ENCODE measurements around the gene THOP1.

Gene THOP1

GRCh38 chr19:2768365-2769132, 16.8 kb upstream of the THOP1 start:
- TF ChIP-seq CTCF (conservative IDR thresholded peaks at IDR 0.05; ENCODE audit: low read depth, low read length) = no peak
- no peak overlapping the region for H3K4me3 ChIP-seq (ENCODE audit: low read length)
- DNase-seq (ENCODE audit: low read depth) = no peak

- no peak for TF ChIP-seq CTCF (conservative IDR thresholded peaks at IDR 0.05; ENCODE audit: low read depth, low read length)
- no peak overlapping the region for H3K4me3 ChIP-seq (ENCODE audit: low read length)
- DNase-seq (ENCODE audit: low read depth) = no peak
These were observed 16.1 kb upstream of the THOP1 start for GRCh38 chr19:2769218-2769617.

GRCh38 chr19:2770055-2771013, 15.0 kb upstream of the THOP1 start:
- H3K4me3 ChIP-seq (ENCODE audit: low read length) = no peak overlapping the region
- TF ChIP-seq CTCF (conservative IDR thresholded peaks at IDR 0.05; ENCODE audit: low read depth, low read length) = no peak
- DNase-seq (ENCODE audit: low read depth) = no peak

DNA sequence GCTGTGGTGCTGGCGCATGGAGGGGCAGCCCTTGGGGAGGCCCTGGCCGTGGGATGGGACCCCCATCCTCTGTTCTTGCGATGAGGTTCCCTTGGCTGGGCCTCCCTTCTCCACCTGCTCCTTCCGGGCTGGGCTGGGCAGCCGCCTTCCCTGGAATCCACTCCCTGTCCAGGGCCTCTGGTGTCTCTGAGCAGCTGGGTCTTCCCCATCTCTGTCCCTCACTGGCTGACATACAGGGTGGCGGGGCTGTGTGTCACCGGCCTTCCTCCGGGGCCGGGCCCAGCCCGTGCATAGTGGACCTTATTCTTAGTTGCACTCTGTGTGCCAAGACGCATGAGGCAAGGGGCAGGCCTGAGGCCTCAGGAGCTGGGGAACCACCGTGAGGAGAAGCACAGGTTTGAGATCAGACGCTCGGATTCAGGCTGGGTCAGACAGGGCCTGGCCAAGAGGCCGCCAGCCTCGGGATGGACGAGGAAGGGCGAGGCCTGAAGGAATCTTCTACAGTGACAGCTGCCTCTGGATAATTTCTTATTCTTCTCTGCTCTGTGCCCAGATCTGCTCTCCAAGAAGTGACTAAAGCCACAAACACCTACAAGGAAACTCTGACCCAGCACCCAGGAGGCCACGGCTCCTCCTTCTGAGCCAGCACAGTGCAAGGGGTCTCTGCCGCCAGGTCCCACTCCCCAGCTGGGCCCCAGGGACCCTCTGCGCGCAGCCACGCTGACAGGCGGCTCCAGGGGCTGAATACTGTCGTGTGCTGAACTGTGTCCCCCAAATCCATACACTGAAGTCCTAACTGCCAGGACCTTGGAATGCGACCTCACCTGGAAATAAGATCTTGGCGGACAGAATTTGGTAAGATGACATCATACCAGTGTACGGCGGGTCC, 13.3 kb upstream of the THOP1 start:
- no peak overlapping the region for H3K4me3 ChIP-seq (ENCODE audit: low read length)
- no peak for DNase-seq (ENCODE audit: low read depth)
- TF ChIP-seq CTCF (conservative IDR thresholded peaks at IDR 0.05; ENCODE audit: low read depth, low read length) = no peak

DNA sequence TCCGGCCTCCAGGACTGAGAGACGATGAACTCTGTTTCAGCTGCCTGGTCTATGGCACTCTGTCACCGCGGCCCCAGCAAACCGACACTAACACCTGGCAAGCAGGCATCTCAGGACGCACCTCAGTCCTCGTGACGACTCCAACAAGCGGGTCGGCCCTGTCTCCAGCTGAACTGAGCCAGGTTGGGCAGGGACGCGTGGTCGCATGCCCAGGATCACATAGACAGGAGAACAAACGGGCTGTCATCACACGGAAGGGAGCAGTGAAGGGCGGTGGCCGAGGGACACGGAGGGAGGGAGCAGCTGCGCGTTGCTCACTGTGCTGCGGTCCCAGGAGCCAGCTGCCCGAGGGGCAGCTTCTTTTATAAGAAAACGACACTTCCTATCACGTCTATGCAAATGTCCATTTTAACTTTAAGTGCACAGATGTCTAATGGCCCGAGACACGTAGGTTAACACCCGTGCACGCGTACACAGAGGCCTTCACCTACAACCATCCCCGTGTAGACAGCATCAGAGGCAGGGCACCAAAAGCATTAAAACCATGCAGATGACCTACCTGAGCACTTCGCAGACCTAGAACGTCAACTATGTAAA, 11.1 kb upstream of the THOP1 start:
- no peak overlapping the region for H3K4me3 ChIP-seq (ENCODE audit: low read length)
- no peak for TF ChIP-seq CTCF (conservative IDR thresholded peaks at IDR 0.05; ENCODE audit: low read depth, low read length)
- no peak for DNase-seq (ENCODE audit: low read depth)

- H3K4me3 ChIP-seq (ENCODE audit: low read length) = no peak overlapping the region
- no peak for TF ChIP-seq CTCF (conservative IDR thresholded peaks at IDR 0.05; ENCODE audit: low read depth, low read length)
- no peak for DNase-seq (ENCODE audit: low read depth)
These were observed 10.2 kb upstream of the THOP1 start for GRCh38 chr19:2774953-2775555.
